Measurements from ENCODE around the gene KDM4E.

The KDM4E gene

GRCh38 chr11:95054356-95054755 lies 29.3 kb downstream of the KDM4E start:
- DNase-seq, result no peak

- DNase-seq, result no peak
These were observed 30.3 kb downstream of the KDM4E start for GRCh38 chr11:95055283-95055897.

DNA sequence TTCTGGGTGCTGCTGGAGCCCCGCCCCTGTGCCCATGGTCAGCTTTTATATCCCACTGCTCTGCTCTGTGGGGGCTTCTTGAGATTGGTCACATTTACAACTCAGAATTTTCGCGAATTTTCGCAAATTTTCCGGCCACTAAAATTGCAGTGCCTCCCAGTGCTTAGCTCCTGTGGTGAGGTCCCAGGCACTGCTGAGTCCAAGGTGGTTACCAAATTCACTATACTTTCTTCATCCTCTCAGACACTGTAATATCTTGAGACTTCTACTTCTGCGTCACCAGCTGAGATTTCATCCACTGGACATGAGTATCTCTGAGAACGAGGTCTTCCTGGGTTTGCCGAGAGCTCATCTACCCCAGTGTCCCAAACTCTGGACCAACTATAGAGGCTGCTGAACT lies 32.9 kb downstream of the KDM4E start:
- DNase-seq, result no peak

DNA sequence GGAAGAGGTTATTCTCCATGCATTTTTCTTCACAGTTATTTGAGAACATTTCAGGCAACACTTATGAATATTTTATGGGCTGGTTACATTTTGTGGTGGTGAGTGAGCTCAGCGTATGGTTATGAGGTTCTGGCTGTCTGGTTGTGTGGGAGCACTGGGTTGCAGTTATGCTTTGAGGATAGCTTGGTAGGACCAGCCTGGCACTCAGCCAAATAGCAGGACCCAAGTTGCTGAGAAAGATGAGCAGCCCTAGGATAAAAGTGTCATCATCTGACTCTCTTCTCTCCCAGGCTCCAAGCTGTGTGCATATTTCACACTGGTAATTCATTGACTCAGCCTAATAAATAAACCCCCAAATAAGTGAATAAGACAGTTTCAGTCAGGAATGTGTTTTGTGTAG lies 33.6 kb downstream of the KDM4E start:
- no peak for DNase-seq

DNA sequence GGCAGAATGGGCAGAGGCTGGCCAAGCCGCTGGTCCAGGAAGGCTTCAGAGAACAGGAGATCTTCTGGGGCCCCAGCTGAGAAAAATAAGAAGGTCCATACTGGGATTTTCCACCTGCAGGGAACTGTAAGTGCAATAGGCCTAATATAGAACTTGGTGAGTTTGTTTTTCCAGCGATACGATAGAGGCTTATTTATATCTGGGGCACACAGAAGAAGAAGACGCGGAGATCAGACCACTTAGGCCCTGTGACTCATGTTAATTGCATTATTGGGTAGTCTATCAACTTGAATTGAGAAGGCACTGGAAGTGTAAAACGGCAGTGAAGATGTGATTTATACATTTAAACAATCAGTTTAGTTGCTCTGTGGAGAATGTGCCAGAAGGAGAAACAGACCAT lies 34.0 kb downstream of the KDM4E start:
- no peak for DNase-seq

DNA sequence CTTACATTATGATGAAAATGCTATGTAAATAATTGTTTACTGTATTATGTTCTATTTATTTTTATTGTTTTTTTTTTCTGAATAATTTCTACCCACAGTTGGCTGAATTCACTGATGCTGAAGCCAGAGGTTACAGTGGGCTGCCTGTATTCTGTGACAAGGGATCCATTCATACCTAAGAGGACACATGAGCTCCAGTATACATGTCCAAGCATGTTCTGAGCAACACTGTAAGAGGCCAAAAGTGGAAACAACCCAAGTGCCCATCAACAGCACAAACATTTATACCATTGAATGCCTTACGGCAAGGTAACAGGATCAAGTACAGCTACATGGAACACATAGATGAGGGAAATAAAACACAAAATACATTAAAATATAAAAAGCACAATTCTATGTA lies 40.3 kb downstream of the KDM4E start:
- DNase-seq, result no peak

DNA sequence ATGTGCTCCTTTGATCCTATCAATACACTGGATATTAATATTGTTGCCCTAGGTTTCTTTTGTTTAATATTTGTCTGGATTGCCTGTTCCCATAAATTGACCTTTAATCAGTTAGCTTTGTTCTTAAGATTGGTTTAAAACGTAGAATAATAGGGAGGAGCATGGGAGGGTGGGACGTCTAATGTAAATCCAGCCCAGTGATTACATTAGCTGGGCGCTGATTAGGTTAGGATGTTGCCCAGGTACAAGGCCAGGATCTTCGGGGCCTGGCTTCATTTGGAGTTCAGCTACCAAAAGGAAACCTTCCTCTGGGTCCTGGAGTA lies 41.6 kb downstream of the KDM4E start, which contains the start of gene SRSF8:
Gene SRSF8 (plus strand): TSS at position 204 of the 323 bp plus-strand sequence. CDS start 308 bp downstream, outside the sequence.
- peak; percentile 28 for DNase-seq

GRCh38 chr11:95067039-95067840 lies 42.2 kb downstream of the KDM4E start:
- no peak for DNase-seq

GRCh38 chr11:95067841-95068219 lies 42.8 kb downstream of the KDM4E start:
- peak; percentile 39 for DNase-seq

DNA sequence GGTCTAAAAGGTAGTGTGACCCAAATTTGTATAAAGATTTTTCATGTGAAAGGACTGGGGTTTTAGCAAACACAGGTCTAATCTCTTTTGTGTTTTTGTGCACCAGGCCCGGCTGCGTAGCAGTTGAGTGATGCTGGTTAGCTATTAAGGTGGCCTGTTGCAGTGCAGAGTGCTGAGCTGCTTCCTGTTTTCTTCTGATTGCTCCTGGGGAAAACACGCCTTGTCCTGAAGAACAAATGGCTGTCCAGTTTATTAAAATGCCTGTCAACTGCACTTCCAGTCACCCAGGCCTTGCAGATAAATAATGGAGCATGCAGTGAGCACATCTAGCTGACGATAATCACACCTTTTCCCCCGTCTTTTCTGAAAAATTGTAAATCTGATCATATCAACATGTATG lies 43.5 kb downstream of the KDM4E start:
- DNase-seq, result peak; percentile 31

DNA sequence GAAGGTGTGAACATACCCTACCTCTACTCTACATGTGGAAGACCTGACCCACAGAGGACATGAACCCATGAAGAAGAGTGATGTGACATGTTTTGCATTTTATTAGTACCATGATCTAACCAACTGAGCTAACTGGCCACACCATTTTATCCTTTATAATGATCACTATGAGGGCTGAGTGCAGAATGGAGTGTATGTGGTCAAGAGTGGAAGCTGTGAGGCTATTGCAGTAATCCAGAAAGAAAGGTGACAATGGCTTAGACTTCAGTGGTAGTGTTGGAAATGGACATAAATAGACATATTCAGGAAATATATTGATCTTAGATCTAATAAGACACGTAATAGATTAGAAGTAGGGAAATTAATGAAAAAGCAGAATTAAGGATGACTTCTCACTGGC lies 45.4 kb downstream of the KDM4E start:
- DNase-seq, result no peak

GRCh38 chr11:95072948-95073347 lies 47.9 kb downstream of the KDM4E start:
- no peak for DNase-seq

DNA sequence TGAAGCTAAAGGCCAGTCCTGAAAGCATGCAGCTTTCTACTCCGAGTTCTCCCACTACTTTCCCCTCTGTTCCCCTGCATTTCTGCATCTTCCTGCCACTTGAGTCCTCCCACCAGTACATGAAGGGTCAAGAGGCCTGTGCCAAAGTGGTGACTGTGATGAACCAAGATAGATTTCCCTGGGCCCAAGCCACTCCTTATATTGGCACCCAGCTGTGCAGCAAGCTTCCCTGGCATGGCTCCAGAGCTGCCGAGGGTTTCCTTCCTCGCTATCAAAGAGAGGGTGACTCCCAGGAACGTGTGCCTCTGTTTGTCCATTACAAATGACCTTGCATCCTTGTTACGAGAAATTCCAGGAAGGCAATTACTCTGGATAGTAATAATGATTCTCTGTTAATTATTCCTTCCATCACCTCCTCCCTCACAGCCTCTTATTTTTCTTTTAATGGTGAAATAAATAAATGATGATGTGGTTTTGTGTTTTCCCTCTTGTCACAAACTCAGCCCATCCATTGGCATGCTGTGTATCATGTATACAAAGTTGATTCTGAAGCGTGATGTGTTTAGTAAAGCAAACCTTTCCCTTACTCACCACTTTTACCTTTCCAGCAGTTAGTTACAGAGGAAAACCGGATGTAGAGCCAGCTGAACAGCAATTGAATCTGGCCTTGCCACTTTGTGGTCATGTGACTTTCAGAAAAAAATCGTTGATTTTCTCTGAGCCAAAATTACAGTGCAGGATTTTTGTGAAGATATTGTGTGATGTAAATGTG lies 49.9 kb downstream of the KDM4E start:
- no peak for DNase-seq

DNA sequence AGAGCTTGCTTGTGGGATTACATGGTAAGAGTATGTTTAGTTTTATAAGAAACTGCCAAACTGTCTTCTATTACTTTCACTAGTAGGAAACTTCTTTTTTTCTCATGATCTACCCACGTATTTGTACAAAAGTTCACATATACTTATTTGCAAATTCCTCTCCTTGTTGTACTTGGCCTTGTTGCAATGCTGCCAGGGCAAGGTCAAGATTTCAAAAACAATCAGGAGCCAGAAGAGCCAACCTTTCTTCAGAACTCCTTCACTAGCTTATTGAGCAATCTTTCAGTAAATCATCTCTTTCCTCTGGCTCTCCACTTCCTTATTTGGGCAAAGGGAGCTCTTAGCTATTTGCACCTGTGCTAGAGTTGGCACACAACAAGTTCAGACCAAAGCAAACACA lies 51.4 kb downstream of the KDM4E start:
- DNase-seq, result no peak

- DNase-seq, result no peak
These were observed 51.9 kb downstream of the KDM4E start for GRCh38 chr11:95076981-95077380.

All from NCI-H748 treated with DMSO at 0.1 percent for 48 hours (cell line).